GM23338 (cell line): Measurements from ENCODE around the gene SMOC2. TPM values are rescaled to one million over a fixed set of nuclear protein-coding genes. Genes with fewer than 3 reads are reported as not detected.

Experiments
- ATAC-seq: fragments of 200-7000 bp; cut with Tn5 transposase; 3 replicates; pipeline ENCODE4 v1.9.1; 2020
- DNase-seq: peaks from one replicate; pipeline ENCODE4 v3.0.0-alpha.2; 2015; ENCODE audit warnings: low spot score
- H2AFZ ChIP-seq: fragments of 200-600 bp; sonication (generic); 2 replicates; pipeline ENCODE4 v1.8.0; 2016; ENCODE audit warnings: antibody characterized with exemption, mild to moderate bottlenecking, moderate library complexity
- H3F3A ChIP-seq: fragments of 200-600 bp; sonication (generic); replicated peaks from 2 replicates; pipeline ENCODE4 v1.8.0; 2017; ENCODE audit warnings: antibody characterized with exemption, mixed run types, low read depth
- H3K27ac ChIP-seq: fragments of 200-600 bp; sonication (generic); 2 replicates; pipeline ENCODE4 v1.6.1; 2016; ENCODE audit warnings: low read depth
- H3K27me3 ChIP-seq: fragments of 200-600 bp; sonication (generic); 2 replicates; pipeline ENCODE4 v1.8.0; 2016; ENCODE audit warnings: mild to moderate bottlenecking, mixed run types, moderate library complexity; ENCODE audit not compliant: insufficient read depth
- H3K36me3 ChIP-seq: fragments of 200-600 bp; sonication (generic); 2 replicates; pipeline ENCODE4 v1.8.0; 2016; ENCODE audit warnings: mild to moderate bottlenecking; ENCODE audit not compliant: insufficient read depth
- H3K4me1 ChIP-seq: fragments of 200-600 bp; sonication (generic); 2 replicates; pipeline ENCODE4 v1.8.0; 2016; ENCODE audit warnings: mild to moderate bottlenecking, moderate library complexity; ENCODE audit not compliant: insufficient read depth
- H3K4me2 ChIP-seq: fragments of 200-600 bp; sonication (generic); 2 replicates; pipeline ENCODE4 v1.7.1; 2017; ENCODE audit warnings: mixed run types
- H3K4me3 ChIP-seq: fragments of 200-600 bp; sonication (generic); 2 replicates; pipeline ENCODE4 v1.6.1; 2016; ENCODE audit warnings: mixed run types
- H3K79me2 ChIP-seq: fragments of 200-600 bp; sonication (generic); replicated peaks from 2 replicates; pipeline ENCODE4 v1.8.0; 2017; ENCODE audit warnings: mild to moderate bottlenecking; ENCODE audit not compliant: insufficient read depth
- H3K9me2 ChIP-seq: fragments of 200-600 bp; sonication (generic); 2 replicates; pipeline ENCODE4 v1.8.0; 2017; ENCODE audit not compliant: insufficient read depth
- H4K20me1 ChIP-seq: fragments of 200-600 bp; sonication (generic); replicated peaks from 2 replicates; pipeline ENCODE4 v1.8.0; 2017; ENCODE audit warnings: mild to moderate bottlenecking; ENCODE audit not compliant: insufficient read depth
- H3K27ac Mint-ChIP-seq: 2 replicates; pipeline ENCODE4 v1.8.0; 2020; ENCODE audit warnings: inconsistent platforms, mild to moderate bottlenecking, moderate library complexity, mixed read lengths
- H3K27me3 Mint-ChIP-seq: 3 replicates; pipeline ENCODE4 v1.8.0; 2022; ENCODE audit warnings: low read depth, mild to moderate bottlenecking, moderate library complexity, mixed read lengths, inconsistent platforms; ENCODE audit not compliant: insufficient read depth, poor library complexity
- H3K36me3 Mint-ChIP-seq: 3 replicates; pipeline ENCODE4 v1.8.0; 2021; ENCODE audit warnings: low read depth, mild to moderate bottlenecking, inconsistent platforms, moderate library complexity, mixed read lengths
- H3K4me1 Mint-ChIP-seq: 3 replicates; pipeline ENCODE4 v1.8.0; 2020; ENCODE audit warnings: mild to moderate bottlenecking, inconsistent platforms, mixed read lengths
- H3K4me3 Mint-ChIP-seq: 3 replicates; pipeline ENCODE4 v1.8.0; 2021; ENCODE audit warnings: moderate library complexity, mild to moderate bottlenecking, inconsistent platforms, mixed read lengths
- H3K9me3 Mint-ChIP-seq: 3 replicates; pipeline ENCODE4 v1.8.0; 2020; ENCODE audit warnings: moderate library complexity, mild to moderate bottlenecking, inconsistent platforms, mixed read lengths
- CREB1 ChIP-seq: fragments of 250-450 bp; sonication (Bioruptor Pico); IDR thresholded peaks from 2 replicates; pipeline ENCODE4 v1.5.0; 2020; ENCODE audit warnings: low read depth, mild to moderate bottlenecking, moderate library complexity
- CTCF ChIP-seq, 2 experiments: fragments of 200-600 bp in 1 of 2; sonication (generic) in 1 of 2; conservative IDR thresholded peaks; 2 replicates each; pipeline versions ENCODE4 v1.5.1 to v1.6.1; 2016 to 2017; ENCODE audit warnings: antibody characterized with exemption in 2 of 2, low read depth in 2 of 2, mild to moderate bottlenecking in 2 of 2, moderate library complexity in 1 of 2
- ETS1 ChIP-seq: IDR thresholded peaks from 2 replicates; pipeline ENCODE4 v1.6.1; 2016; ENCODE audit warnings: antibody characterized with exemption
- EZH2 ChIP-seq: fragments of 200-600 bp; sonication (generic); IDR thresholded peaks from one replicate; pipeline ENCODE4 v1.8.0; 2017; ENCODE audit warnings: antibody characterized with exemption, mild to moderate bottlenecking, low read depth; ENCODE audit not compliant: unreplicated experiment
- EZH2phosphoT487 ChIP-seq: fragments of 200-600 bp; sonication (generic); IDR thresholded peaks from one replicate; pipeline ENCODE4 v1.8.1; 2018; ENCODE audit warnings: antibody characterized with exemption; ENCODE audit not compliant: unreplicated experiment
- JUNB ChIP-seq: IDR thresholded peaks from one replicate; pipeline ENCODE4 v1.6.1; 2016; ENCODE audit warnings: antibody characterized with exemption; ENCODE audit not compliant: unreplicated experiment
- NANOG ChIP-seq: IDR thresholded peaks from 2 replicates; pipeline ENCODE4 v1.6.1; 2016; ENCODE audit warnings: antibody characterized with exemption, borderline replicate concordance
- POLR2AphosphoS5 ChIP-seq: IDR thresholded peaks from 2 replicates; pipeline ENCODE4 v1.6.1; 2016; ENCODE audit warnings: antibody characterized with exemption, low read depth
- REST ChIP-seq: IDR thresholded peaks from one replicate; pipeline ENCODE4 v1.6.1; 2018; ENCODE audit warnings: antibody characterized with exemption; ENCODE audit not compliant: unreplicated experiment
- STAT1 ChIP-seq: IDR thresholded peaks from one replicate; pipeline ENCODE4 v1.6.1; 2016; ENCODE audit warnings: antibody characterized with exemption; ENCODE audit not compliant: unreplicated experiment
- ZNF114 ChIP-seq: fragments of 250-450 bp; sonication (Bioruptor Pico); IDR thresholded peaks from 2 replicates; pipeline ENCODE4 v1.5.0; 2020; ENCODE audit warnings: mild to moderate bottlenecking, moderate library complexity
- ZNF331 ChIP-seq: fragments of 250-450 bp; sonication (Bioruptor Pico); IDR thresholded peaks from 2 replicates; pipeline ENCODE4 v1.5.0; 2020; ENCODE audit warnings: low read depth, mild to moderate bottlenecking, moderate library complexity
- ZNF462 ChIP-seq: fragments of 250-450 bp; sonication (Bioruptor Pico); IDR thresholded peaks from 2 replicates; pipeline ENCODE4 v1.5.0; 2020; ENCODE audit warnings: mild to moderate bottlenecking, moderate library complexity
- polyA plus RNA-seq: library from polyadenylated mRNA; unstranded; fragments of >200 nt; fragmentation: Nextera tagmentation; extraction: Ambion mirVana; gene quantifications from 2 replicates; pipeline ENCODE4 v1.2.1, GENCODE V29; 2016
- total RNA-seq: library from RNA; depleted of rRNA; stranded (reverse); fragments of >200 nt; shearing (Covaris generic); gene quantifications from 2 replicates; pipeline ENCODE4 v1.2.3, GENCODE V29; 2014

SMOC2 gene
- total and polyA plus RNA-seq, 2 experiments from 2014 or later: 4.3 to 6.5 TPM

GRCh38 chr6:168413856-168414255, 27.1 kb upstream of the SMOC2 start:
- peaks cover 5% of the 10 kb centered on the region for H3K27me3 Mint-ChIP-seq

More at GRCh38 chr6:168413856-168414255, 27.1 kb upstream of the SMOC2 start:
- Mint-ChIP-seq H3K27ac (no peak overlapping the region), H3K36me3 (no peaks in the 10 kb centered on the region), H3K4me1 (peaks cover 15% of the 10 kb centered on the region), H3K9me3 (no peaks in the 10 kb centered on the region), H3K4me3 (no peak overlapping the region)
- H3K27me3 ChIP-seq: no peaks in the 10 kb centered on the region
- no peak overlapping the region for H2AFZ ChIP-seq
- no peak overlapping the region for H3K27ac ChIP-seq
- no peaks in the 10 kb centered on the region for H3K79me2 ChIP-seq
- H4K20me1 ChIP-seq: no peaks in the 10 kb centered on the region
- H3K4me3 ChIP-seq: no peak overlapping the region
- no peaks in the 10 kb centered on the region for H3K4me1 ChIP-seq
- H3F3A ChIP-seq: no peaks in the 10 kb centered on the region
- no peaks in the 10 kb centered on the region for H3K9me2 ChIP-seq
- DNase-seq (no peak), ATAC-seq (no peak)
- H3K4me2 ChIP-seq: no peak overlapping the region
- no peaks in the 10 kb centered on the region for H3K36me3 ChIP-seq
- TF ChIP-seq CTCF (conservative IDR thresholded peaks at IDR 0.05; ENCODE audit: low read depth in 2 of 2): no peak
- no peak for TF ChIP-seq JUNB
- TF ChIP-seq ZNF462: no peak
- no peak for TF ChIP-seq EZH2phosphoT487
- TF ChIP-seq ZNF114: no peak
- no peak for TF ChIP-seq CREB1 (CRISPR knock-in tag)
- no peak for TF ChIP-seq EZH2
- TF ChIP-seq REST: no peak
- no peak for TF ChIP-seq STAT1
- no peak for TF ChIP-seq ETS1
- no peak for TF ChIP-seq POLR2AphosphoS5
- no peak for TF ChIP-seq NANOG
- TF ChIP-seq ZNF331: no peak
